Colonic mucosa (tissue), 4 donors: ENCODE measurements around the gene CALY. TPM values are rescaled to one million over a fixed set of nuclear protein-coding genes. Genes with fewer than 3 reads are reported as not detected.

Experiments used
- DNase-seq: peaks from one replicate; pipeline ENCODE4 v3.0.0-alpha.2; 2020
- H3K27ac ChIP-seq: fragments of 200-600 bp; one replicate; pipeline ENCODE4 v1.8.0; 2021
- H3K27me3 ChIP-seq: fragments of 200-600 bp; one replicate; pipeline ENCODE4 v1.8.0; 2021
- H3K36me3 ChIP-seq: fragments of 200-600 bp; one replicate; pipeline ENCODE4 v1.8.0; 2021
- H3K4me1 ChIP-seq: fragments of 200-600 bp; one replicate; pipeline ENCODE4 v1.8.0; 2021; ENCODE audit warnings: mild to moderate bottlenecking
- H3K4me3 ChIP-seq: fragments of 200-600 bp; one replicate; pipeline ENCODE4 v1.8.0; 2021
- H3K9ac ChIP-seq, 2 donors: one replicate each; pipeline ENCODE4 v1.7.0; 2013; ENCODE audit warnings: control low read depth in 2 of 2, low read depth in 2 of 2, low read length in 2 of 2
- H3K9me3 ChIP-seq: fragments of 200-600 bp; one replicate; pipeline ENCODE4 v1.8.0; 2021
- intact Hi-C: fragments of 100-400 bp; cut with DNase I; formaldehyde crosslinking; loops from one replicate; pipeline ENCODE4 v1.14.1; 2022
- total RNA-seq, 2 donors: library from RNA; stranded (reverse); fragmentation: NEBNext Ultra II Directional in 1 of 2; extraction: Animal tissue kit (Norgen Biotek cat#: 25700) in 1 of 2; gene quantifications; one replicate each; pipeline ENCODE4 v1.2.1, GENCODE V29; 2021
- TF ChIP-seq, protein P1 (sequence below): fragments of 200-600 bp; IDR thresholded peaks from one replicate; pipeline ENCODE4 v1.8.0; 2022; ENCODE audit warnings: antibody characterized with exemption, mild to moderate bottlenecking
- donor health status: healthy.
- donor health status: DM: no; HTN: no; CAD: no.
- donor health status: DM: no; HTN: no; CAD: no.

Gene CALY
- total RNA-seq, 2 donors from 2014 or later = 1.6 TPM; not detected in 1

DNA sequence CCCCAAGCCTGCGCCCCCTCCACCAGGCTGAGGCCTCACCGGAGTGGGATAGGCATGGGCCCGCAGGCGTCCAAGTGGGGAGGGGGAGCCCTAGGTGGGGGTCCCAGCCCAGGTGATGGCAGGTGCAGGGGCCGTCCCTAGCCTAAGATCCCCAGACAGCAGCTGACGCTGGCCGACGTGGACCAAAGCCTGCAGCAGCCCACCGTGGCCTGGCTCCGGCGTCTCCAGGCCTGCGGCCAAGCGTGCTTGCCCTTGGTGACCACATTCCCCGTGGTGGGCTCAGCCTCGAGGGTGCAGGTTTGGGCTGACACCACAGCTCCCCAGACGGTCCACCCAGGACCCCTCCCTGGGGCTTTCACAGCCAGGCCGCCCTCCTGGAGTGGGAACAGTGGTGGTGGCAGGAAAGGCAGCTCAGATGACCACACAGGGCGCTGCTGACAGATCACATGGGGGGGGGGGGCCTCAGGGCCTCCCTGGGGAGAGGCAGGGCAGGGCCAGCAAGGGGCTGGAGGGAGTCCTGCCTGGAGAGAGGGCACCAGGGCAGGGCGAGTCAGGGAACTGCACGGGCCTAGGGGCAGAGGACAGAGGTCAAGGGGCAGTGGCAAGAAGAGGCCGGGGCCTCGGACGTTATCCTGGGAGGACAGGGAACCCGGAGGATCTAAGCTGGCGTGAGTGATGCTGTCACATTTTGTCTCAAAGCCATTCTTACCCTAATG lies 59.3 kb downstream of the CALY start:
- intact Hi-C loops = no loop called here
- no peak overlapping the region for H3K4me3 ChIP-seq
- TF ChIP-seq, protein P1, sequence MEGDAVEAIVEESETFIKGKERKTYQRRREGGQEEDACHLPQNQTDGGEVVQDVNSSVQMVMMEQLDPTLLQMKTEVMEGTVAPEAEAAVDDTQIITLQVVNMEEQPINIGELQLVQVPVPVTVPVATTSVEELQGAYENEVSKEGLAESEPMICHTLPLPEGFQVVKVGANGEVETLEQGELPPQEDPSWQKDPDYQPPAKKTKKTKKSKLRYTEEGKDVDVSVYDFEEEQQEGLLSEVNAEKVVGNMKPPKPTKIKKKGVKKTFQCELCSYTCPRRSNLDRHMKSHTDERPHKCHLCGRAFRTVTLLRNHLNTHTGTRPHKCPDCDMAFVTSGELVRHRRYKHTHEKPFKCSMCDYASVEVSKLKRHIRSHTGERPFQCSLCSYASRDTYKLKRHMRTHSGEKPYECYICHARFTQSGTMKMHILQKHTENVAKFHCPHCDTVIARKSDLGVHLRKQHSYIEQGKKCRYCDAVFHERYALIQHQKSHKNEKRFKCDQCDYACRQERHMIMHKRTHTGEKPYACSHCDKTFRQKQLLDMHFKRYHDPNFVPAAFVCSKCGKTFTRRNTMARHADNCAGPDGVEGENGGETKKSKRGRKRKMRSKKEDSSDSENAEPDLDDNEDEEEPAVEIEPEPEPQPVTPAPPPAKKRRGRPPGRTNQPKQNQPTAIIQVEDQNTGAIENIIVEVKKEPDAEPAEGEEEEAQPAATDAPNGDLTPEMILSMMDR = no peak
- peaks cover 16% of the 10 kb centered on the region for H3K27me3 ChIP-seq
- H3K9me3 ChIP-seq = no peaks in the 10 kb centered on the region
- H3K36me3 ChIP-seq = no peaks in the 10 kb centered on the region
- peaks cover 4% of the 10 kb centered on the region for H3K4me1 ChIP-seq
- DNase-seq = no peak
- peak overlapping the region in 1 of 2 donors; percentile 9 for H3K9ac ChIP-seq
- no peak overlapping the region for H3K27ac ChIP-seq

DNA sequence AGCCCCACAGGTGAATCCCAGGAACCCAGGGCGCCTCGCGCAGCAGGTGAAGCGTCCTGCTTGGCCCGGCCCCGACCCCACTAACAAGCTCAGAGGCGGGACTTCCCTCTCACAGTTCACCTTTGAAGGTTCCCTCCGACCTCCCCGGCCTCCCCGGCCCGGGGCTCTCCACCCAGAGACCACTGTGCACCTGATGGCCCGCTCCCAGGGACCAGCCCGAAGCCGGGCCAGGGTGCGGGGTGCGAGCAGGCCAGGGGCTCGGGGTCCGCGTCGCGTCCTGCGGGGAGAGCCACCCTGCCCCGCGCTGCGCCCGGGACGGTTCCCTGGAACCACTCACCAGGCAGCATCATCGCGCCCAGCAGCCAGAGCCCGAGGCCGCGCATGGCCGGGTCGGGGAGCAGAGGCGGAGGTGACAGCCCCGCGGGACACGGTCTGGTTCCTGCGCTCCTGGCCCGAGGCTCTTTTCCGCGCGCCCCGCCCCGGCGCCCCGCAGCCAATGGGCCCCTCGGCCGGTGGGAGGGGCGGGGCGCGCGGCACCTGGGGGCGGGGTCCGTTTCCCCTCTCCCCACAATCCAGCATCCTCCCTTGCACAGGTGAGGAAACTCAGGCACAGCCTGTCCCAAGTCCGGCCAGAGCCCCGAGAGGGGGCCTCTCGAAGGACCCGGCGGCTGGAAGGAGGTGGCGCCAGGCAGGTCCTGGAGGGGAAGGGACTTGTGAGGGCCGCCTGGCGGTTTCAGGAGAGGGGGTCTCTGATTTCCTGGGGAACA lies 60.1 kb downstream of the CALY start, which contains the start of gene ADAM8:
TSS of gene ADAM8 (minus strand) at position 434 of the 767 bp plus-strand sequence. CDS start at position 383, 51 bp downstream.
- peak within 1 kb of the TSS; percentile 31 for H3K4me3 ChIP-seq
- H3K27ac ChIP-seq = no peak within 1 kb of the TSS
- DNase-seq = no peak
- intact Hi-C loops = no loop called here
- TF ChIP-seq, protein P1 = no peak
- H3K27me3 ChIP-seq = peaks cover 16% of the 10 kb centered on the region
- H3K9ac ChIP-seq = peak within 1 kb of the TSS; percentile 43 to 63
- no peaks in the 10 kb centered on the region for H3K9me3 ChIP-seq
- H3K36me3 ChIP-seq = no peaks in the 10 kb centered on the region
- peaks cover 4% of the 10 kb centered on the region for H3K4me1 ChIP-seq

DNA sequence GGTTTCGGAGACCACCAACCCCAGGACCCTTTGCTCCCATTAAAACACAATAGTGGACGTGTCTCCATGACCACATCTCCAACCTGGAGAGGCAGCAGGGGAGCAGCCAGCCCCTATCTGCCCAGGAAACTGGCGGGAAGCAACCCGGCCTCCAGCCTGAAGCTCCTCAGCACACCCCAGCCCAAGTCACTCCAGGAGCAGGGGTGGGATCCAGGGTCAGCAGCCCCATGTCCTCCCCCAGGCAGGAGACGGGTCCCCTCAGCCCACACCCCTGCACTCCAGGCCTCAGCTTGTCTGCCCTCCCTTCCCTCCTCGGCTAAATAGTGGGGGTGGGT lies 60.6 kb downstream of the CALY start:
- TF ChIP-seq, protein P1 = no peak
- H3K36me3 ChIP-seq = no peaks in the 10 kb centered on the region
- H3K9me3 ChIP-seq = no peaks in the 10 kb centered on the region
- H3K9ac ChIP-seq = peak overlapping the region; percentile 43 to 63
- H3K27ac ChIP-seq = no peak overlapping the region
- peak overlapping the region; percentile 31 for H3K4me3 ChIP-seq
- intact Hi-C loops = no loop called here
- no peak for DNase-seq
- H3K27me3 ChIP-seq = peaks cover 16% of the 10 kb centered on the region
- H3K4me1 ChIP-seq = peaks cover 4% of the 10 kb centered on the region

DNA sequence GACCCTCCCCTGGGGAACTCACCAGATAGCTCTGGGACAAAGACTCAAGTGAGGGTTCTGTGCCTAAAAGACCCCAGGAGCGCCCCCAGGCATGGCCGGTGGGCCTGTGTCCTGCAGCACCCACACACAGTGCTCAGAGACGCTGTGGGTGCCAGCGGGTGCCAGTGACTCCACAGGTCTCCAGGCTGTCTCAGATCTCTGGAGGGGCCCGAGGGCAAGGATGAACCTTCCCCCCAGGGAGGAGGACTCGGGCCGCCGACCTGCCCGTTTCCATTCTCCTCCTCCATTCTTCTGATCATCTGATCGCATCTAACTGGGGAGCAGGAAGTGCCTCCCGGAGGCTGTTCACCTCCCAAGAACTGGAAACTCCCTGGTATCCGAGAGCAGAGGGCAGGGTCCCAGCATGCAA lies 61.0 kb downstream of the CALY start:
- Histone ChIP-seq H3K4me3 (peak overlapping the region; percentile 31), H3K27me3 (peaks cover 16% of the 10 kb centered on the region), H3K9ac (peak overlapping the region; percentile 46 to 63), H3K27ac (no peak overlapping the region), H3K36me3 (no peaks in the 10 kb centered on the region), H3K9me3 (no peaks in the 10 kb centered on the region), H3K4me1 (peaks cover 4% of the 10 kb centered on the region)
- intact Hi-C loops = no loop called here
- DNase-seq = no peak
- TF ChIP-seq, protein P1 = no peak

DNA sequence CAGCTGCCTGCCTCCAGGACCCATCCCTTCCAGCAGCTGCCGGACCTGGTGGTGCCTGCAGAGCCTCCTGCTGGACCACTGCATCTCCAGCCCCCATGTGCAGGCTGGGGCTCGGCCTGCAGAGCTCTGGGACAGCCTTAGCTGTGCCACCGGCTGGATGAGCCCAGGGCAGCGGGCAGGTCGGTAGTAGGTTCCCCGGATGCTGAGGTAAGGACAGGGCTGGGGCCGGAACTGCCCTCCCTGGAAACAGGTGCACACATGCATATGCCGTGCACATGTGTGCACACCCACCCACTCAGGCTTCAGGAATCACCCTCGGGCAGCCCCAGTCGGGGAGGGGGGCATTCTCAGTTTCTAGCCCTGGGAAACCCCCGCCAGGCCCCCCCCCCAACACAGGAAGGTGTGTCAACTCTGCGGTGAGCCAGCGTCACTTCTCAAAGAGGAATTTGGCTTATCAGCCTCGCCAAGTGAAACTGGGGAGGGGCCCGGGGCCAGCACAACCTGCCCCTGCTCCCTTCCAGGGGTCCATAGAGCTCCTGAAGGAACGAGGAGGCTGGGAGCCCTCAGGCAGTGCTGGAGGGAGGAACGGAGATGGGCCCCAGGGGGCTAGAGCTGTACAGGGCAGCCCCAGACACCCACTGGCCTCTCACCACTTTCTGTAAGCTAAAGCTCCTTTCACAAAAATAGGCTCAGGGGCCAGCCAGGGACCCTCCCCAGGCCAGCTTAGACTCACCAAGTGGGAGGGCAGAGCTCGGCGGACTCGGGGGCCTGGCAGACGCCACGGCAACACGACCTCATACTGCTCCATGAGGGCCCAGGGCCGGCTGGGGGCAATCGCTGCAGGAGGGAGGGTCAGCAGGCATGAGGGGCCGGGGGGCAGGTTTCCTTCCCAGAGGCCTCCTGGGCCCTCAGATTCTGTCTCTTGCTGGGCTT lies 61.7 kb downstream of the CALY start:
- intact Hi-C loops = no loop called here
- TF ChIP-seq, protein P1 = no peak
- peak overlapping the region; percentile 46 to 63 for H3K9ac ChIP-seq
- H3K4me3 ChIP-seq = peak overlapping the region; percentile 31
- H3K4me1 ChIP-seq = peaks cover 4% of the 10 kb centered on the region
- no peaks in the 10 kb centered on the region for H3K36me3 ChIP-seq
- peaks cover 16% of the 10 kb centered on the region for H3K27me3 ChIP-seq
- peak overlapping the region; percentile 41 for H3K27ac ChIP-seq
- H3K9me3 ChIP-seq = no peaks in the 10 kb centered on the region
- DNase-seq = no peak
